Neural cell (in vitro differentiated cells): ENCODE data around the gene SCAP. TPM values are rescaled to one million over a fixed set of nuclear protein-coding genes. Genes with fewer than 3 reads are reported as not detected.
A peak's percentile ranks its signal among the peaks of the same experiment; 100 is the strongest.
"Not testable (repeated sequence)": the region's sequence is repeated elsewhere in the genome, so short reads cannot be mapped to it uniquely, and the experiment has no call there.

Experiments used
- H2AFZ ChIP-seq: fragments of 200-600, 300-800 bp; sonication (generic), shearing (Covaris generic); 2 replicates; pipeline ENCODE4 v1.6.0; 2014; ENCODE audit warnings: low read depth, mild to moderate bottlenecking, antibody characterized with exemption, low read length, moderate library complexity
- H3F3A ChIP-seq: fragments of 200-600 bp; shearing (Covaris generic); 2 replicates; pipeline ENCODE4 v1.6.1; 2016; ENCODE audit warnings: mild to moderate bottlenecking, moderate library complexity, mixed read lengths, antibody characterized with exemption, low read length; ENCODE audit not compliant: insufficient read depth, poor library complexity, severe bottlenecking
- H3K27ac ChIP-seq: fragments of 200-600, 300-800 bp; sonication (generic), shearing (Covaris generic); 2 replicates; pipeline ENCODE4 v1.5.1; 2014; ENCODE audit warnings: mild to moderate bottlenecking, low read length, moderate library complexity
- H3K27me3 ChIP-seq: fragments of 300-800, 200-600 bp; sonication (generic), shearing (Covaris generic); 2 replicates; pipeline ENCODE4 v1.6.0; 2014; ENCODE audit warnings: mild to moderate bottlenecking, low read depth, low read length, moderate library complexity; ENCODE audit not compliant: insufficient read depth
- H3K36me3 ChIP-seq: fragments of 300-800, 200-600 bp; sonication (generic), shearing (Covaris generic); 2 replicates; pipeline ENCODE4 v1.5.1; 2014; ENCODE audit warnings: mild to moderate bottlenecking, antibody characterized with exemption, low read length, moderate library complexity; ENCODE audit not compliant: insufficient read depth
- H3K4me2 ChIP-seq: fragments of 300-800, 200-600 bp; sonication (generic), shearing (Covaris generic); 2 replicates; pipeline ENCODE4 v1.6.0; 2014; ENCODE audit warnings: mild to moderate bottlenecking, low read length
- H3K4me3 ChIP-seq: fragments of 300-800, 200-600 bp; sonication (generic), shearing (Covaris generic); 2 replicates; pipeline ENCODE4 v1.5.1; 2014; ENCODE audit warnings: mild to moderate bottlenecking, low read length, moderate library complexity
- H3K79me2 ChIP-seq: fragments of 200-600 bp; shearing (Covaris generic); replicated peaks from 2 replicates; pipeline ENCODE4 v1.6.0; 2014; ENCODE audit warnings: mild to moderate bottlenecking, low read length, moderate library complexity; ENCODE audit not compliant: insufficient read depth
- H3K9ac ChIP-seq: fragments of 300-800, 200-600 bp; sonication (generic), shearing (Covaris generic); 2 replicates; pipeline ENCODE4 v1.6.1; 2016; ENCODE audit warnings: mild to moderate bottlenecking, low read length, mixed read lengths
- H3K9me2 ChIP-seq: fragments of 200-600 bp; shearing (Covaris generic); 2 replicates; pipeline ENCODE4 v1.6.1; 2016; ENCODE audit warnings: mild to moderate bottlenecking, low read length, mixed read lengths; ENCODE audit not compliant: insufficient read depth
- H3K9me3 ChIP-seq: fragments of 200-600, 300-800 bp; sonication (generic), shearing (Covaris generic); 2 replicates; pipeline ENCODE4 v1.6.1; 2016; ENCODE audit warnings: mild to moderate bottlenecking, mixed run types, low read length, moderate library complexity, mixed read lengths
- H4K20me1 ChIP-seq: fragments of 200-600 bp; shearing (Covaris generic); 2 replicates; pipeline ENCODE4 v1.6.1; 2016; ENCODE audit warnings: mild to moderate bottlenecking, mixed run types; ENCODE audit not compliant: insufficient read depth
- EP300 ChIP-seq: fragments of 450-650 bp; conservative IDR thresholded peaks from 2 replicates; pipeline ENCODE4 v1.6.1; 2014; ENCODE audit warnings: antibody characterized with exemption, mild to moderate bottlenecking, moderate library complexity; ENCODE audit not compliant: poor library complexity, severe bottlenecking
- EZH2 ChIP-seq: fragments of 200-600, 300-800 bp; shearing (Covaris generic), sonication (generic); IDR thresholded peaks from 2 replicates; pipeline ENCODE4 v1.6.1; 2014; ENCODE audit warnings: antibody characterized with exemption, low read length, borderline replicate concordance, mild to moderate bottlenecking; ENCODE audit not compliant: insufficient read depth, poor library complexity, severe bottlenecking
- MXI1 ChIP-seq: fragments of 450-650 bp; conservative IDR thresholded peaks from 2 replicates; pipeline ENCODE4 v1.6.1; 2014; ENCODE audit warnings: antibody characterized with exemption, mild to moderate bottlenecking; ENCODE audit not compliant: poor library complexity, severe bottlenecking
- POLR2AphosphoS5 ChIP-seq: IDR thresholded peaks from 2 replicates; pipeline ENCODE4 v1.6.1; 2012
- RAD21 ChIP-seq: fragments of 450-650 bp; conservative IDR thresholded peaks from 2 replicates; pipeline ENCODE4 v1.6.1; 2014; ENCODE audit warnings: antibody characterized with exemption, mild to moderate bottlenecking, moderate library complexity
- SMC3 ChIP-seq: fragments of 450-650 bp; conservative IDR thresholded peaks from 2 replicates; pipeline ENCODE4 v1.6.1; 2014; ENCODE audit warnings: antibody characterized with exemption, mild to moderate bottlenecking, moderate library complexity; ENCODE audit not compliant: poor library complexity
- TAF1 ChIP-seq: IDR thresholded peaks from 2 replicates; pipeline ENCODE4 v1.6.1; 2012; ENCODE audit warnings: low read depth
- polyA plus RNA-seq: library from polyadenylated mRNA; depleted of rRNA; stranded (reverse); fragments of >200 nt; gene quantifications from 2 replicates; pipeline ENCODE4 v1.2.3, GENCODE V29; 2014
- TF ChIP-seq, protein P1 (sequence below): IDR thresholded peaks from 2 replicates; pipeline ENCODE4 v1.6.1; 2012; ENCODE audit warnings: borderline replicate concordance
- TF ChIP-seq, protein P2 (sequence below): fragments of 450-650 bp; IDR thresholded peaks from 2 replicates; pipeline ENCODE4 v1.5.1; 2014; ENCODE audit warnings: antibody characterized with exemption, mild to moderate bottlenecking, moderate library complexity; ENCODE audit not compliant: poor library complexity, severe bottlenecking

The SCAP gene
- polyA plus RNA-seq, 1 donor from 2014 or later = 58.0 TPM

DNA sequence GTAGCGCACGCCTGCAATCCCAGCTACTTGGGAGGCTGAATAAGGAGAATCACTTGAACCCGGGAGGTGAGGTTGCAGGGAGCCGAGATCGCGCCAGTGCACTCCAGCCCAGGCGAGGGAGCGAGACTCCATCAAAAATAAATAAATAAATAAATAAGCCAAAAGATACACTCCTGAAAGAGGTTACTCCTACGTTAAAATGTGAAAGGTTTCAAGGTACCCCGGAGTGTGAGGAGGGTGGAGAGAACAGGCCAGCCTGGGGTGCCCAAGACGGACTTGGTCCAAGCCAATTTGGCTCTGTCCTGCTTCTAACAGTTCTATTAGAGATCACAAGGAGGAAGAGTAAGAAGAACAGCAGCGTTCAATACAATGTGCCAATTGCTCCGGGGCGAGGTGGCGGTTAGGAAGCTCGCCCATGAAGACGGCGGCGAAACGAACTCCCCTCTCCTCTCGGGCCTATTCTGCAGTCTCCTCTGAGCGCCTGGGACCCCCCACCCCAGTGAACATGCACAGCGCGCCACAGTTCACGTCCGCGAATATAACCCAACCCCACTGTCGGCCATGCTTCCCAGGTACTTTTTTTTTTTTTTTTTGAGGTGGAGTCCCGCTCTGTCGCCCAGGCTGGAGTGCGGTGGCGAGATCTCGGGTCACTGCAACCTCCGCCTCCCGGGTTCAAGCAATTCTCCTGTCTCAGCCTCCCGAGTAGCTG, 36.8 kb upstream of the SCAP start:
- peaks cover 15% of the 10 kb centered on the region for H3K79me2 ChIP-seq
- H3K9me2 ChIP-seq = no peaks in the 10 kb centered on the region
- peak overlapping the region; percentile 93 for H3K27ac ChIP-seq
- H3K27me3 ChIP-seq = no peaks in the 10 kb centered on the region
- no peaks in the 10 kb centered on the region for H3K9me3 ChIP-seq
- TF ChIP-seq POLR2AphosphoS5 (no peak), EP300 (no peak), TAF1 (no peak), SMC3 (no peak), EZH2 (no peak), MXI1 (no peak), RAD21 (no peak)
- TF ChIP-seq, protein P1, sequence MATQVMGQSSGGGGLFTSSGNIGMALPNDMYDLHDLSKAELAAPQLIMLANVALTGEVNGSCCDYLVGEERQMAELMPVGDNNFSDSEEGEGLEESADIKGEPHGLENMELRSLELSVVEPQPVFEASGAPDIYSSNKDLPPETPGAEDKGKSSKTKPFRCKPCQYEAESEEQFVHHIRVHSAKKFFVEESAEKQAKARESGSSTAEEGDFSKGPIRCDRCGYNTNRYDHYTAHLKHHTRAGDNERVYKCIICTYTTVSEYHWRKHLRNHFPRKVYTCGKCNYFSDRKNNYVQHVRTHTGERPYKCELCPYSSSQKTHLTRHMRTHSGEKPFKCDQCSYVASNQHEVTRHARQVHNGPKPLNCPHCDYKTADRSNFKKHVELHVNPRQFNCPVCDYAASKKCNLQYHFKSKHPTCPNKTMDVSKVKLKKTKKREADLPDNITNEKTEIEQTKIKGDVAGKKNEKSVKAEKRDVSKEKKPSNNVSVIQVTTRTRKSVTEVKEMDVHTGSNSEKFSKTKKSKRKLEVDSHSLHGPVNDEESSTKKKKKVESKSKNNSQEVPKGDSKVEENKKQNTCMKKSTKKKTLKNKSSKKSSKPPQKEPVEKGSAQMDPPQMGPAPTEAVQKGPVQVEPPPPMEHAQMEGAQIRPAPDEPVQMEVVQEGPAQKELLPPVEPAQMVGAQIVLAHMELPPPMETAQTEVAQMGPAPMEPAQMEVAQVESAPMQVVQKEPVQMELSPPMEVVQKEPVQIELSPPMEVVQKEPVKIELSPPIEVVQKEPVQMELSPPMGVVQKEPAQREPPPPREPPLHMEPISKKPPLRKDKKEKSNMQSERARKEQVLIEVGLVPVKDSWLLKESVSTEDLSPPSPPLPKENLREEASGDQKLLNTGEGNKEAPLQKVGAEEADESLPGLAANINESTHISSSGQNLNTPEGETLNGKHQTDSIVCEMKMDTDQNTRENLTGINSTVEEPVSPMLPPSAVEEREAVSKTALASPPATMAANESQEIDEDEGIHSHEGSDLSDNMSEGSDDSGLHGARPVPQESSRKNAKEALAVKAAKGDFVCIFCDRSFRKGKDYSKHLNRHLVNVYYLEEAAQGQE = no peak
- H3K4me2 ChIP-seq = peak overlapping the region; percentile 82
- peak overlapping the region; percentile 80 for H3K9ac ChIP-seq
- peak overlapping the region; percentile 75 for H2AFZ ChIP-seq
- H4K20me1 ChIP-seq = no peaks in the 10 kb centered on the region
- H3K36me3 ChIP-seq = no peaks in the 10 kb centered on the region
- H3F3A ChIP-seq = no peaks in the 10 kb centered on the region
- peak overlapping the region; percentile 68 for H3K4me3 ChIP-seq

DNA sequence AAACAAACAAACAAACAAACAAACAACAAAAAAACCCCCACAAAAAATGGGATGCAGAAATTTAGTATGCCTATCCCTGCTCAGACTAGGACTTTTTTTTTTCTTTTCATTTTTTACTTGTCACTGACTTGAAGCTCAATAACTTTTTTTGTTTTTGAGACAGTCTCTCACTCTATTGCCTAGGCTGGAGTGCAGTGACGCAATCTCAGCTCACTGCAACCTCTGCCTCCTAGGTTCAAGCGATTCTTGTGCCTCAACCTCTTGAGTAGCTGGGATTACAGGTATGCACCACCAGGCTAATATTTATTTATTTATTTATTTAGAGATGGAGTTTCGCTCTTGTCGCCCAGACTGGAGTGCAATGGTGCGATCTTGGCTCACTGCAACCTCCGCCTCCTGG, 29.5 kb upstream of the SCAP start:
- H3K9ac ChIP-seq, H3K36me3 ChIP-seq, H3K4me2 ChIP-seq, H3K27me3 ChIP-seq, H2AFZ ChIP-seq, H4K20me1 ChIP-seq, H3F3A ChIP-seq, H3K9me2 ChIP-seq, H3K9me3 ChIP-seq, H3K27ac ChIP-seq, H3K4me3 ChIP-seq, H3K79me2 ChIP-seq: not testable (repeated sequence)

DNA sequence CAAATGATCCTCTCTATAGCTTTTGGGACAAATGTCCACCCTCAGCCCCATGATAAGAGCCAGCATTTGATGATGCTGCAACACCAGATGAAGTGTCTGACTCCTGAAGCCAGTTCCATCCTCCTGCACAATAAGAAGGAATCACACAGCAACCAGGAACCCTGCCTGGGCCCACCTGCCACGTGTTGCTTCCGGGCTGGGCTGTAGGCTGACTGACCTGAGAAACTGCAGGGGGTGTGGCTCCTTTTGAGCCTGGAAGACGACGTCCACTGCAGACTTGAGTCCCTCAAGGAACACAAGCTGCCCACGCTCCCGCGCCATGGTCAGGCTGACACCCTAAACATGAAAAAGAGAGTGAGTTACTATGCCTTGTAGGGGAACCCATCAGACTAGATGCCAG, 28.4 kb upstream of the SCAP start:
- Histone ChIP-seq H3K9ac (no peak overlapping the region), H3K79me2 (no peaks in the 10 kb centered on the region), H3K4me3 (no peak overlapping the region), H3K4me2 (no peak overlapping the region), H3K9me2 (no peaks in the 10 kb centered on the region), H2AFZ (no peak overlapping the region), H3K27me3 (no peaks in the 10 kb centered on the region), H3K9me3 (no peaks in the 10 kb centered on the region), H3F3A (no peaks in the 10 kb centered on the region), H4K20me1 (no peaks in the 10 kb centered on the region), H3K36me3 (no peaks in the 10 kb centered on the region), H3K27ac (no peak overlapping the region)
- TF ChIP-seq SMC3 (no peak), POLR2AphosphoS5 (no peak), EP300 (no peak)
- TF ChIP-seq, protein P2, sequence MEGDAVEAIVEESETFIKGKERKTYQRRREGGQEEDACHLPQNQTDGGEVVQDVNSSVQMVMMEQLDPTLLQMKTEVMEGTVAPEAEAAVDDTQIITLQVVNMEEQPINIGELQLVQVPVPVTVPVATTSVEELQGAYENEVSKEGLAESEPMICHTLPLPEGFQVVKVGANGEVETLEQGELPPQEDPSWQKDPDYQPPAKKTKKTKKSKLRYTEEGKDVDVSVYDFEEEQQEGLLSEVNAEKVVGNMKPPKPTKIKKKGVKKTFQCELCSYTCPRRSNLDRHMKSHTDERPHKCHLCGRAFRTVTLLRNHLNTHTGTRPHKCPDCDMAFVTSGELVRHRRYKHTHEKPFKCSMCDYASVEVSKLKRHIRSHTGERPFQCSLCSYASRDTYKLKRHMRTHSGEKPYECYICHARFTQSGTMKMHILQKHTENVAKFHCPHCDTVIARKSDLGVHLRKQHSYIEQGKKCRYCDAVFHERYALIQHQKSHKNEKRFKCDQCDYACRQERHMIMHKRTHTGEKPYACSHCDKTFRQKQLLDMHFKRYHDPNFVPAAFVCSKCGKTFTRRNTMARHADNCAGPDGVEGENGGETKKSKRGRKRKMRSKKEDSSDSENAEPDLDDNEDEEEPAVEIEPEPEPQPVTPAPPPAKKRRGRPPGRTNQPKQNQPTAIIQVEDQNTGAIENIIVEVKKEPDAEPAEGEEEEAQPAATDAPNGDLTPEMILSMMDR = no peak
